ENCODE results near the gene EXOSC10. TPM values are rescaled to one million over a fixed set of nuclear protein-coding genes. Genes with fewer than 3 reads are reported as not detected.
"Not testable (repeated sequence)": the region's sequence is repeated elsewhere in the genome, so short reads cannot be mapped to it uniquely, and the experiment has no call there.

The EXOSC10 gene
- total RNA-seq, 6 experiments from 2014 or later, result 13.4 to 32.4 (median 20.7) TPM

GRCh38 chr1:11044086-11044848, 55.4 kb downstream of the EXOSC10 start:
- Histone ChIP-seq H3K27me3 (no peaks in the 10 kb centered on the region), H3K4me3 (no peak overlapping the region), H3K9me3 (no peaks in the 10 kb centered on the region), H3K27ac (peak overlapping the region in 1 of 3 donors; percentile 95), H3K36me3 (peaks cover 0 to 20% (median 8%) of the 10 kb centered on the region in 4 donors), H3K4me1 (peaks cover 0 to 11% (median 0%) of the 10 kb centered on the region in 4 donors)
- 83% methylated on average over 6 of the region's 16 CpGs for WGBS (ENCODE audit: insufficient coverage, low coverage, low lambda C conversion rate, missing lambda C conversion rate)
- DNase-seq, result peak in 1 of 3 donors; percentile 36
- no peak for ATAC-seq
- intact Hi-C loops (cut with DNase I), result no loop called here
- TF ChIP-seq POLR2A (IDR thresholded peaks at IDR 0.05) (no peak), CTCF (IDR thresholded peaks at IDR 0.05) (no peak)

GRCh38 chr1:11042995-11043874, 56.4 kb downstream of the EXOSC10 start:
- intact Hi-C loops (cut with DNase I), result no loop called here
- peak in 1 of 3 donors; percentile 42 for DNase-seq

GRCh38 chr1:11042065-11042464, 57.6 kb downstream of the EXOSC10 start:
- intact Hi-C loops (cut with DNase I), result no loop called here
- H3K27me3 ChIP-seq, result no peaks in the 10 kb centered on the region
- ATAC-seq, result no peak
- peaks cover 0 to 11% (median 0%) of the 10 kb centered on the region in 4 donors for H3K4me1 ChIP-seq
- H3K4me3 ChIP-seq, result no peak overlapping the region
- H3K36me3 ChIP-seq, result peaks cover 0 to 39% (median 15%) of the 10 kb centered on the region in 4 donors
- no peak for TF ChIP-seq POLR2A (IDR thresholded peaks at IDR 0.05)
- TF ChIP-seq CTCF (IDR thresholded peaks at IDR 0.05), result no peak
- WGBS (ENCODE audit: insufficient coverage, low coverage, low lambda C conversion rate, missing lambda C conversion rate), result 87% methylated on average over 3 of the region's 3 CpGs
- H3K27ac ChIP-seq, result no peak overlapping the region
- H3K9me3 ChIP-seq, result no peaks in the 10 kb centered on the region
- no peak for DNase-seq

More at GRCh38 chr1:11042995-11043874, 56.4 kb downstream of the EXOSC10 start:
- Histone ChIP-seq H3K4me3 (no peak overlapping the region), H3K9me3 (no peaks in the 10 kb centered on the region), H3K4me1 (peaks cover 0 to 11% (median 0%) of the 10 kb centered on the region in 4 donors), H3K27ac (no peak overlapping the region), H3K36me3 (peaks cover 0 to 30% (median 11%) of the 10 kb centered on the region in 4 donors), H3K27me3 (no peaks in the 10 kb centered on the region)
- WGBS (ENCODE audit: insufficient coverage, low coverage, low lambda C conversion rate, missing lambda C conversion rate), result 43% methylated on average over 3 of the region's 19 CpGs
- no peak for TF ChIP-seq POLR2A (IDR thresholded peaks at IDR 0.05)
- TF ChIP-seq CTCF (IDR thresholded peaks at IDR 0.05), result no peak
- no peak for ATAC-seq

- peaks cover 0 to 45% (median 17%) of the 10 kb centered on the region in 4 donors for H3K36me3 ChIP-seq
- intact Hi-C loops (cut with DNase I), result no loop called here
- H3K27me3 ChIP-seq, result no peaks in the 10 kb centered on the region
- TF ChIP-seq POLR2A (IDR thresholded peaks at IDR 0.05) (no peak), CTCF (IDR thresholded peaks at IDR 0.05) (no peak)
- H3K4me1 ChIP-seq, result peaks cover 0 to 11% (median 0%) of the 10 kb centered on the region in 4 donors
- H3K9me3 ChIP-seq, result no peaks in the 10 kb centered on the region
- no peak overlapping the region for H3K27ac ChIP-seq
- no peak overlapping the region for H3K4me3 ChIP-seq
- ATAC-seq (no peak), DNase-seq (no peak)
Observed at GRCh38 chr1:11041048-11041447, 58.6 kb downstream of the EXOSC10 start.

- H3K27me3 ChIP-seq; H3K27ac ChIP-seq; H3K9me3 ChIP-seq; intact Hi-C loops (cut with DNase I); H3K4me3 ChIP-seq; H3K4me1 ChIP-seq; ATAC-seq: not testable (repeated sequence)
- H3K36me3 ChIP-seq, result peaks cover 0 to 47% (median 12%) of the 10 kb centered on the region in 4 donors
- peak in 1 of 3 donors; percentile 24 for DNase-seq
- WGBS (ENCODE audit: insufficient coverage, low coverage, low lambda C conversion rate, missing lambda C conversion rate), result 77% methylated on average over 4 of the region's 7 CpGs
Observed at GRCh38 chr1:11040105-11040429, 59.6 kb downstream of the EXOSC10 start.
